Ovary (tissue), 9 donors: Measurements from ENCODE around the gene ARHGAP27. TPM values are rescaled to one million over a fixed set of nuclear protein-coding genes. Genes with fewer than 3 reads are reported as not detected.
A peak's percentile ranks its signal among the peaks of the same experiment; 100 is the strongest.

ENCODE experiments used
- DNase-seq, 5 donors: peaks; one replicate each; pipeline ENCODE4 v3.0.0-alpha.2; 2019 to 2020
- H3K27ac ChIP-seq, 2 donors: fragments of 200-600 bp; one replicate each; pipeline versions ENCODE4 v1.5.1 to v1.8.0; 2019 to 2022
- H3K27me3 ChIP-seq: fragments of 200-600 bp; one replicate; pipeline ENCODE4 v1.8.0; 2022
- H3K36me3 ChIP-seq: fragments of 200-600 bp; sonication (generic); one replicate; pipeline ENCODE4 v1.5.1; 2019
- H3K4me1 ChIP-seq: one replicate; pipeline ENCODE4 v1.8.1; 2013; ENCODE audit warnings: mild to moderate bottlenecking, moderate library complexity; ENCODE audit not compliant: insufficient read depth
- H3K4me3 ChIP-seq: fragments of 200-600 bp; sonication (generic); one replicate; pipeline ENCODE4 v1.5.1; 2017
- H3K9me3 ChIP-seq, 2 donors: fragments of 200-600 bp in 1 of 2; sonication (generic) in 1 of 2; one replicate each; pipeline versions ENCODE4 v1.5.1 to v1.8.1; 2013 to 2019; ENCODE audit warnings: mild to moderate bottlenecking in 1 of 2, moderate library complexity in 1 of 2
- EP300 ChIP-seq: sonication (generic); formaldehyde crosslinking; IDR thresholded peaks from one replicate; pipeline ENCODE4 v1.6.1; 2017; ENCODE audit warnings: antibody characterized with exemption
- POLR2A ChIP-seq: fragments of 450-650 bp; IDR thresholded peaks from one replicate; pipeline ENCODE4 v1.6.1; 2017; ENCODE audit warnings: antibody characterized with exemption, mild to moderate bottlenecking, moderate library complexity
- WGBS, 3 donors: extraction: QIAGEN DNeasy Blood & Tissue Kit in 1 of 3; methylation state at CpG; one replicate each; pipeline versions ENCODE4 v1.1.5 to v1.1.7; 2013 to 2017; 5-methylcytosine and 5-hydroxymethylcytosine counted together
- intact Hi-C, 4 donors: fragments of 100-400 bp; cut with DNase I; formaldehyde crosslinking; loops; one replicate each; pipeline versions ENCODE4 v1.11.0 to v1.15.1; 2022 to 2023
- polyA plus RNA-seq, 2 donors: library from polyadenylated mRNA; stranded (reverse); fragments of 200-250 nt in 1 of 2; fragments of 350-450 nt in 1 of 2; fragmentation: Illumina TruSeq in 1 of 2; extraction: RNeasy Lipid Tissue Mini Kit (QIAGEN cat#74804) in 1 of 2; gene quantifications; one replicate each; pipeline ENCODE4 v1.2.3, GENCODE V29; 2013 to 2014
- total RNA-seq, 7 donors: library from RNA; depleted of rRNA in 2 of 7; stranded (reverse); fragments of >200 nt in 2 of 7; fragmentation: NEBNext Ultra II Directional in 3 of 7; extraction: Animal tissue kit (Norgen Biotek cat#: 25700) in 3 of 7; gene quantifications; one replicate each; pipeline versions ENCODE4 v1.1.0 to v1.2.4, GENCODE V29; 2016 to 2023
- TF ChIP-seq, protein P1 (sequence below), 3 donors: fragments of 450-650 bp in 2 of 3; fragments of 200-600 bp in 1 of 3; IDR thresholded peaks; one replicate each; pipeline versions ENCODE4 v1.5.1 to v1.8.0; 2016 to 2022; ENCODE audit warnings: antibody characterized with exemption in 3 of 3, mild to moderate bottlenecking in 1 of 3
- donor health status: DM: no; HTN: no; CAD: no; lungs with moderate emphysema.
- donor health status: DM: no; HTN: no; CAD: no.
- donor health status: Bipolar disorder and iron deficiency.
- donor health status: DM: yes; HTN: yes; CAD: no.
- donor health status: DM: no; HTN: no; CAD: no.
- donor health status: DM: yes; HTN: yes; CAD: no.

ARHGAP27 gene
- total and polyA plus RNA-seq, 9 donors = 3.7 to 41.7 (median 8.7) TPM

DNA sequence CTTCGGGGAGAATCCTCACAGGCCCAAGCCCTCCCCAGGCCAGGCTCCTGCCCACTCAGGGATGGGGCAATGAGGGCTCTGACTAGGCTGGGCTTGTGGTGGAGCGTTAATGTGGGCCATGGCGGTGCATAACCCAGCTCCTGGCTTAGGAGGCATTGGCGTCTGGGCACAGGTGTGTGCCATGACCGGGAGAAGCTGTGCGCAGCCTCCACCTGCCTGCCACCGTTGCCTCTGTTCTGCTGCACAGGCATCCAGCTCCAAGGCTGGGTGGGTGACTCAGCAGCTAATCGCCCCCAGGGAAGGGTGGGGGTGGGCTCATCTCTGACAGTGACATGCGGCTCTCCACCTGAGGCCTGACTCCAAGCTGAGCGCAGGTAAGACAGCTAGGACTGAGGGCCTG is 3.5 kb upstream of the ARHGAP27 start:
- intact Hi-C loops = no loop called here
- no peak for DNase-seq
- Histone ChIP-seq H3K36me3 (no peaks in the 10 kb centered on the region), H3K4me1 (peaks cover 4% of the 10 kb centered on the region), H3K4me3 (no peak overlapping the region), H3K9me3 (no peaks in the 10 kb centered on the region), H3K27me3 (no peaks in the 10 kb centered on the region), H3K27ac (no peak overlapping the region)
- TF ChIP-seq EP300 = no peak
- no peak for TF ChIP-seq POLR2A
- TF ChIP-seq, protein P1, sequence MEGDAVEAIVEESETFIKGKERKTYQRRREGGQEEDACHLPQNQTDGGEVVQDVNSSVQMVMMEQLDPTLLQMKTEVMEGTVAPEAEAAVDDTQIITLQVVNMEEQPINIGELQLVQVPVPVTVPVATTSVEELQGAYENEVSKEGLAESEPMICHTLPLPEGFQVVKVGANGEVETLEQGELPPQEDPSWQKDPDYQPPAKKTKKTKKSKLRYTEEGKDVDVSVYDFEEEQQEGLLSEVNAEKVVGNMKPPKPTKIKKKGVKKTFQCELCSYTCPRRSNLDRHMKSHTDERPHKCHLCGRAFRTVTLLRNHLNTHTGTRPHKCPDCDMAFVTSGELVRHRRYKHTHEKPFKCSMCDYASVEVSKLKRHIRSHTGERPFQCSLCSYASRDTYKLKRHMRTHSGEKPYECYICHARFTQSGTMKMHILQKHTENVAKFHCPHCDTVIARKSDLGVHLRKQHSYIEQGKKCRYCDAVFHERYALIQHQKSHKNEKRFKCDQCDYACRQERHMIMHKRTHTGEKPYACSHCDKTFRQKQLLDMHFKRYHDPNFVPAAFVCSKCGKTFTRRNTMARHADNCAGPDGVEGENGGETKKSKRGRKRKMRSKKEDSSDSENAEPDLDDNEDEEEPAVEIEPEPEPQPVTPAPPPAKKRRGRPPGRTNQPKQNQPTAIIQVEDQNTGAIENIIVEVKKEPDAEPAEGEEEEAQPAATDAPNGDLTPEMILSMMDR (IDR thresholded peaks at IDR 0.05) = no peak
- WGBS, 3 donors = 94 to 96% (median 95%) methylated on average over 7 to 10 of the region's 10 CpGs

DNA sequence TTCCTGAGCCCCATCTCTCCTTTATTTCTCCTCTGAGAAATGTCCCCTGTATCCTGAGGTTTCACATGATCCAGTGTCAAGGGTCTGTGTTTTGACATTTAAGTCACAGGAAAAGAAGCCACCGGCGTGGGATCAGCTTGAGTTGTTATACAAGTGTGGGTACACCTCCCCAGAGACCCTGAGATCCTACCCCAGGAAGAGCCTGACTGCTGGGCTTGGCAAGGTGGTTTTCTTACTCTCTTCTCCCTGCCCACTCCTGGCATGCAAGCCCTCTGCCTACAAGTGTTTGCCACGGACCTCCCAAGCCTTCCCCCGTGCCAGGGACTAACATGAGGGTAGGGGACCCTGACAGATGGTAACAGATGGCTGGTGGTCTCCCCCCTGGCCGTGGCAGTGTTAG is 2.8 kb upstream of the ARHGAP27 start:
- no peaks in the 10 kb centered on the region for H3K9me3 ChIP-seq
- no peak overlapping the region for H3K4me3 ChIP-seq
- H3K4me1 ChIP-seq = peaks cover 4% of the 10 kb centered on the region
- WGBS, 3 donors = 75 to 84% (median 78%) methylated on average over 5 of the region's 5 CpGs
- intact Hi-C loops = no loop called here
- TF ChIP-seq, protein P1 (IDR thresholded peaks at IDR 0.05) = no peak
- TF ChIP-seq EP300 (no peak), POLR2A (no peak)
- no peak for DNase-seq
- H3K27me3 ChIP-seq = no peaks in the 10 kb centered on the region
- H3K27ac ChIP-seq = no peak overlapping the region
- no peaks in the 10 kb centered on the region for H3K36me3 ChIP-seq

GRCh38 chr17:45433159-45433535 is 477 bp upstream of the ARHGAP27 start:
- Histone ChIP-seq H3K4me3 (no peak overlapping the region), H3K36me3 (no peaks in the 10 kb centered on the region), H3K27ac (no peak overlapping the region), H3K27me3 (no peaks in the 10 kb centered on the region), H3K9me3 (no peaks in the 10 kb centered on the region), H3K4me1 (peaks cover 4% of the 10 kb centered on the region)
- no peak for DNase-seq
- intact Hi-C loops = no loop called here
- TF ChIP-seq EP300 (no peak), POLR2A (no peak)
- TF ChIP-seq, protein P1 (IDR thresholded peaks at IDR 0.05) = no peak
- 60 to 69% (median 67%) methylated on average over 4 of the region's 4 CpGs for WGBS, 3 donors

DNA sequence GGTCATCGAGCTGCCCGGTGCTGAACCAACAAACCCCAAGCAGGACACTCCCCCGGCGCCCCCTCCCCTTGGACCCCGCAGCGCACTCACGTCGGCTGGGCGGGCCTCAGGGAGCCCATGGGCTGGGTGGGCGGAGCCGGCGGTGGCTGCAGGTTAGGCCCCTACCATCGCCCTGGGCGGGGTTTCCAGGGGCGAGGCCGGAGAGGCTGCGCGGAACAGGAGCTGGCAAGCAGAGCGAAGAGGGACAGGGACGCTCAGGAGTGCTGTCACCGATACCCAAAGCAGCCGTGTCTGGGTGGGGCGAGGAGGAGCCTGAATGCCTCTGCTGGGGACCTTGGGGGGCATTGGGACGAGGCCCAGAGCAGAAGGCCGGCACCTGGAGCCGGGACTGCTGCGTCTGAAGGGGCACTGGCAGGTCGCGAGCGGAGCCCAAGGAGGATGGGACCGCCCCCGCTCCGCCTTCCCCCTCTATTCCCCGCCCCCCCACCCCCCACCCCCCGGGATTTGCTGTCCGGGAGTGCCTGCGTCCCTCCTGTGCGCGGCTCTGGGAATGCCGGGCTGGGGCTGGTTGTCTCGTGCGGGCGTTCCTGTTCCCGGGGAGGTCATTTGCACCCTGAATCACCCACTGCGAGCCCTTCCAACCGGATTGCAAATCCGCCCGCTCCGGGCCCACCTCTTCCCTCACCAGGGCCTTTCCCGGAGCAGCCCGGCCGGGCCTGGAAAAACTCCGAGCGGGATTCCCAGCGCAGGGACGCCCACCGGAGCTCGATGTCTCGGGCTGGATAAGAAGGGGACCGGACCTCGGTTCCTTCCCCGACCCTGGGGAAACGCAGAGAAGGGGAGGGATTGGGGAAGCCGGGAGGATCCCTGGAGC is 902 bp downstream of the ARHGAP27 start:
- H3K9me3 ChIP-seq = no peaks in the 10 kb centered on the region
- H3K36me3 ChIP-seq = no peaks in the 10 kb centered on the region
- intact Hi-C loops = no loop called here
- H3K4me1 ChIP-seq = peaks cover 4% of the 10 kb centered on the region
- TF ChIP-seq EP300 (no peak), POLR2A (no peak)
- TF ChIP-seq, protein P1 (IDR thresholded peaks at IDR 0.05) = no peak
- DNase-seq = peak in 2 of 5 donors; percentile 49 to 51
- H3K4me3 ChIP-seq = peak overlapping the region; percentile 34
- no peaks in the 10 kb centered on the region for H3K27me3 ChIP-seq
- 0 to 1% (median 0%) methylated on average over 41 to 64 of the region's 64 CpGs for WGBS, 3 donors
- H3K27ac ChIP-seq = no peak overlapping the region
